GM12878 (cell line): ENCODE data around the gene AP5Z1. TPM values are rescaled to one million over a fixed set of nuclear protein-coding genes. Genes with fewer than 3 reads are reported as not detected.

Source experiments
- BRCA1 ChIP-seq: IDR thresholded peaks from 2 replicates; pipeline ENCODE4 v1.6.1; 2011; ENCODE audit warnings: low read depth, low read length, improper control_type of control experiment
- EED ChIP-seq: sonication (generic); IDR thresholded peaks from 2 replicates; pipeline ENCODE4 v1.6.1; 2016; ENCODE audit warnings: antibody characterized with exemption, low read depth
- EGR1 ChIP-seq, 2 experiments: IDR thresholded peaks; 1 replicate in 1 of 2; 2 replicates in 1 of 2; pipeline ENCODE4 v1.6.1; 2011 to 2012; ENCODE audit warnings: low read depth in 2 of 2, low read length in 2 of 2, borderline replicate concordance in 1 of 2, mild to moderate bottlenecking in 1 of 2, moderate library complexity in 1 of 2
- ETV6 ChIP-seq, 2 experiments: fragments of 450-650 bp in 1 of 2; IDR thresholded peaks in 1 of 2; conservative IDR thresholded peaks in 1 of 2; 2 replicates each; pipeline ENCODE4 v1.6.1; 2014; ENCODE audit warnings: antibody characterized with exemption in 1 of 2, borderline replicate concordance in 1 of 2, low read depth in 1 of 2, mild to moderate bottlenecking in 1 of 2, moderate library complexity in 1 of 2
- FOXM1 ChIP-seq: IDR thresholded peaks from 2 replicates; pipeline ENCODE4 v1.6.1; 2012; ENCODE audit warnings: low read depth, mild to moderate bottlenecking, inconsistent platforms, low read length, moderate library complexity
- GATAD2B ChIP-seq: fragments of 450-650 bp; conservative IDR thresholded peaks from 2 replicates; pipeline ENCODE4 v1.6.1; 2017; ENCODE audit warnings: low read depth, mild to moderate bottlenecking, moderate library complexity
- HDGF ChIP-seq: fragments of 450-650 bp; IDR thresholded peaks from 2 replicates; pipeline ENCODE4 v1.6.1; 2016; ENCODE audit warnings: antibody characterized with exemption
- POLR2A ChIP-seq: IDR thresholded peaks from 2 replicates; pipeline ENCODE4 v1.6.1; 2011; ENCODE audit warnings: low read depth, mild to moderate bottlenecking, low read length
- RAD51 ChIP-seq: fragments of 450-650 bp; IDR thresholded peaks from 2 replicates; pipeline ENCODE4 v1.6.1; 2016; ENCODE audit warnings: moderate library complexity, mild to moderate bottlenecking, inconsistent platforms
- RUNX3 ChIP-seq: IDR thresholded peaks from 2 replicates; pipeline ENCODE4 v1.6.1; 2012; ENCODE audit warnings: low read length, inconsistent platforms
- TCF12 ChIP-seq: IDR thresholded peaks from 2 replicates; pipeline ENCODE4 v1.6.1; 2011; ENCODE audit warnings: low read depth, mild to moderate bottlenecking, low read length
- ZBED1 ChIP-seq: IDR thresholded peaks from 2 replicates; pipeline ENCODE4 v1.6.1; 2016; ENCODE audit warnings: borderline replicate concordance
- ZNF24 ChIP-seq: fragments of 450-650 bp; IDR thresholded peaks from 2 replicates; pipeline ENCODE4 v1.6.1; 2017; ENCODE audit warnings: antibody characterized with exemption, mild to moderate bottlenecking
- ZNF622 ChIP-seq: fragments of 450-650 bp; IDR thresholded peaks from 2 replicates; pipeline ENCODE4 v1.6.1; 2017; ENCODE audit warnings: mild to moderate bottlenecking, inconsistent platforms
- polyA plus RNA-seq, 11 experiments: library from polyadenylated mRNA; depleted of rRNA in 4 of 11; unstranded in 6 of 11; stranded (reverse) in 5 of 11; fragments of >200 nt; fragmentation: Nextera tagmentation in 4 of 11; fragmentation: Illumina TruSeq in 1 of 11; extraction: Ambion mirVana in 4 of 11; extraction: Trizol in 1 of 11; gene quantifications; 1 replicate in 1 of 11; 2 replicates in 10 of 11; pipeline versions ENCODE4 v1.2.1 to v1.2.3, GENCODE V29; 2011 to 2016; ENCODE audit warnings: inconsistent platforms in 2 of 11, missing spikeins in 2 of 11, low read depth in 1 of 11
- total RNA-seq, 4 experiments: library from RNA; depleted of rRNA in 3 of 4; stranded (reverse); fragments of >200 nt in 3 of 4; fragmentation: Illumina TruSeq in 1 of 4; extraction: Trizol in 1 of 4; gene quantifications; 2 replicates each; pipeline versions ENCODE4 v1.2.1 to v1.2.3, GENCODE V29; 2013 to 2021
- TF ChIP-seq, protein P1 (sequence below): fragments of 450-650 bp; IDR thresholded peaks from 2 replicates; pipeline ENCODE4 v1.6.1; 2017; ENCODE audit warnings: mild to moderate bottlenecking, low read depth, inconsistent platforms; ENCODE audit not compliant: poor library complexity, severe bottlenecking
- TF ChIP-seq, protein P2 (sequence below): fragments of 450-650 bp; formaldehyde crosslinking; IDR thresholded peaks from 2 replicates; pipeline ENCODE4 v1.4.0; 2020; ENCODE audit warnings: mild to moderate bottlenecking, moderate library complexity
- TF ChIP-seq, protein P3 (sequence below): IDR thresholded peaks from 2 replicates; pipeline ENCODE4 v1.6.1; 2011; ENCODE audit warnings: mild to moderate bottlenecking, low read depth, low read length, moderate library complexity; ENCODE audit not compliant: insufficient replicate concordance
- TF ChIP-seq, protein P4 (sequence below): fragments of 450-650 bp; IDR thresholded peaks from 2 replicates; pipeline ENCODE4 v1.6.1; 2017; ENCODE audit warnings: antibody characterized with exemption, mild to moderate bottlenecking, moderate library complexity

The AP5Z1 gene
- total and polyA plus RNA-seq, 10 of the 15 experiments (the other 5 are each of a cell fraction or from before 2014, with no cell fraction given): 0.37 to 43.4 (median 19.4) TPM

DNA sequence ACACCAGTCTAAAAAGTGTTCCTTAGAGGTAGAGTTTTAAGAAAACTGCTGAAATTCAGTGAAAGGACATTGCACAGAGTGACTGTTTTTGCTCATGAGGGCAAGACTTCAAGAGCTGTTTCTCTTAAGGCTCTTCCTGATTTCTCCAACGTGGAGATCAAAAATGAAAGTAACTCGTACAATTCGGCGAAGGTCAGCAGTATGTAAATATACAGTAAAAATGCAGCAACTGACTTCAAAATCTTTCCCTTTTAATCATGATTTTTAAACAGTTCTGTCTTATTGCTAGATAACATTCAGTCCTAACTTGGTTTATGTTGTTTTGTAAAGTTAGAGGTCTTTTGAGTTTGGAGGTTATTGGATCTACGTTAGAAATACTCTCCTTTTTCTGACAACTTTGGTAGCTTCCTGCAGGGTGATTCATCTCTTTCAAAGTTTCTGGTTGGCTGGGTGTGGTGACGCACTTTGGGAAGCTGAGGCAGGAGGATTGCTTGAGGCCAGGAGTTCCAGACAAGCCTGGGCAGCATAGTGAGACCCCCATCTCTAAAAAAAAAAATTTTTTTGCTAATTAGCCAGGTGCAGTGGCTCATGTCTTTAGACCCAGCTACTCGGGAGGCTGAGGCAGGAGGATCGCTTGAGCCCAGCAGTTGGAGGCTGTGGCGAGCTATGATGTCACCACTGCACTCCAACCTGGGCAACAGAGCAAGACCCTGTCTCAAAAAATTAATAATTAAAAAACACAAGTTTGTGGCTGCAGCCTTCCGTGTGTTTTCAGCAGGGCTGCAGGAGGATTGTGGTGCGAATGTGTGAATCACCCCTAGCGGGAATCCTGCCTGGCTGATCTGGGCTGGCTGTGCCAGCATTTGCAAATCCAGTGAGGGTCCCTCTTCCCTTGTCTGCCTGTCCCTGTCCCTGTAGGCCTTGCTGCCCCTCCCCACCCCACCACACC lies 29.2 kb upstream of the AP5Z1 start (continued):
- TF ChIP-seq, protein P1, sequence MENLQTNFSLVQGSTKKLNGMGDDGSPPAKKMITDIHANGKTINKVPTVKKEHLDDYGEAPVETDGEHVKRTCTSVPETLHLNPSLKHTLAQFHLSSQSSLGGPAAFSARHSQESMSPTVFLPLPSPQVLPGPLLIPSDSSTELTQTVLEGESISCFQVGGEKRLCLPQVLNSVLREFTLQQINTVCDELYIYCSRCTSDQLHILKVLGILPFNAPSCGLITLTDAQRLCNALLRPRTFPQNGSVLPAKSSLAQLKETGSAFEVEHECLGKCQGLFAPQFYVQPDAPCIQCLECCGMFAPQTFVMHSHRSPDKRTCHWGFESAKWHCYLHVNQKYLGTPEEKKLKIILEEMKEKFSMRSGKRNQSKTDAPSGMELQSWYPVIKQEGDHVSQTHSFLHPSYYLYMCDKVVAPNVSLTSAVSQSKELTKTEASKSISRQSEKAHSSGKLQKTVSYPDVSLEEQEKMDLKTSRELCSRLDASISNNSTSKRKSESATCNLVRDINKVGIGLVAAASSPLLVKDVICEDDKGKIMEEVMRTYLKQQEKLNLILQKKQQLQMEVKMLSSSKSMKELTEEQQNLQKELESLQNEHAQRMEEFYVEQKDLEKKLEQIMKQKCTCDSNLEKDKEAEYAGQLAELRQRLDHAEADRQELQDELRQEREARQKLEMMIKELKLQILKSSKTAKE: peak; percentile 40
- TF ChIP-seq ETV6 (conservative IDR thresholded peaks at IDR 0.05 in 1 of 2, IDR thresholded peaks at IDR 0.05 in 1 of 2; ENCODE audit: borderline replicate concordance in 1 of 2, low read depth in 1 of 2): no peak
- TF ChIP-seq EGR1 (IDR thresholded peaks at IDR 0.05; ENCODE audit: borderline replicate concordance in 1 of 2, low read depth in 2 of 2, low read length in 2 of 2): no peak
- TF ChIP-seq, protein P2, sequence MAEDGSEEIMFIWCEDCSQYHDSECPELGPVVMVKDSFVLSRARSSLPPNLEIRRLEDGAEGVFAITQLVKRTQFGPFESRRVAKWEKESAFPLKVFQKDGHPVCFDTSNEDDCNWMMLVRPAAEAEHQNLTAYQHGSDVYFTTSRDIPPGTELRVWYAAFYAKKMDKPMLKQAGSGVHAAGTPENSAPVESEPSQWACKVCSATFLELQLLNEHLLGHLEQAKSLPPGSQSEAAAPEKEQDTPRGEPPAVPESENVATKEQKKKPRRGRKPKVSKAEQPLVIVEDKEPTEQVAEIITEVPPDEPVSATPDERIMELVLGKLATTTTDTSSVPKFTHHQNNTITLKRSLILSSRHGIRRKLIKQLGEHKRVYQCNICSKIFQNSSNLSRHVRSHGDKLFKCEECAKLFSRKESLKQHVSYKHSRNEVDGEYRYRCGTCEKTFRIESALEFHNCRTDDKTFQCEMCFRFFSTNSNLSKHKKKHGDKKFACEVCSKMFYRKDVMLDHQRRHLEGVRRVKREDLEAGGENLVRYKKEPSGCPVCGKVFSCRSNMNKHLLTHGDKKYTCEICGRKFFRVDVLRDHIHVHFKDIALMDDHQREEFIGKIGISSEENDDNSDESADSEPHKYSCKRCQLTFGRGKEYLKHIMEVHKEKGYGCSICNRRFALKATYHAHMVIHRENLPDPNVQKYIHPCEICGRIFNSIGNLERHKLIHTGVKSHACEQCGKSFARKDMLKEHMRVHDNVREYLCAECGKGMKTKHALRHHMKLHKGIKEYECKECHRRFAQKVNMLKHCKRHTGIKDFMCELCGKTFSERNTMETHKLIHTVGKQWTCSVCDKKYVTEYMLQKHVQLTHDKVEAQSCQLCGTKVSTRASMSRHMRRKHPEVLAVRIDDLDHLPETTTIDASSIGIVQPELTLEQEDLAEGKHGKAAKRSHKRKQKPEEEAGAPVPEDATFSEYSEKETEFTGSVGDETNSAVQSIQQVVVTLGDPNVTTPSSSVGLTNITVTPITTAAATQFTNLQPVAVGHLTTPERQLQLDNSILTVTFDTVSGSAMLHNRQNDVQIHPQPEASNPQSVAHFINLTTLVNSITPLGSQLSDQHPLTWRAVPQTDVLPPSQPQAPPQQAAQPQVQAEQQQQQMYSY (CRISPR knock-in tag): no peak
- TF ChIP-seq GATAD2B: no peak
- no peak for TF ChIP-seq ZNF622
- TF ChIP-seq TCF12: no peak
- no peak for TF ChIP-seq HDGF
- TF ChIP-seq, protein P3, sequence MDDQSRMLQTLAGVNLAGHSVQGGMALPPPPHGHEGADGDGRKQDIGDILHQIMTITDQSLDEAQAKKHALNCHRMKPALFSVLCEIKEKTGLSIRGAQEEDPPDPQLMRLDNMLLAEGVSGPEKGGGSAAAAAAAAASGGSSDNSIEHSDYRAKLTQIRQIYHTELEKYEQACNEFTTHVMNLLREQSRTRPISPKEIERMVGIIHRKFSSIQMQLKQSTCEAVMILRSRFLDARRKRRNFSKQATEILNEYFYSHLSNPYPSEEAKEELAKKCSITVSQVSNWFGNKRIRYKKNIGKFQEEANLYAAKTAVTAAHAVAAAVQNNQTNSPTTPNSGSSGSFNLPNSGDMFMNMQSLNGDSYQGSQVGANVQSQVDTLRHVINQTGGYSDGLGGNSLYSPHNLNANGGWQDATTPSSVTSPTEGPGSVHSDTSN: no peak
- 0 out of 2 replicates have a peak, but pooled peaks have one; percentile 16 for TF ChIP-seq RUNX3
- no peak for TF ChIP-seq POLR2A
- TF ChIP-seq RAD51: no peak
- no peak for TF ChIP-seq ZNF24
- peak; percentile 8; the same call in 1 of the 2 replicates for TF ChIP-seq EED
- no peak for TF ChIP-seq FOXM1
- no peak for TF ChIP-seq BRCA1
- no peak for TF ChIP-seq ZBED1
- TF ChIP-seq, protein P4, sequence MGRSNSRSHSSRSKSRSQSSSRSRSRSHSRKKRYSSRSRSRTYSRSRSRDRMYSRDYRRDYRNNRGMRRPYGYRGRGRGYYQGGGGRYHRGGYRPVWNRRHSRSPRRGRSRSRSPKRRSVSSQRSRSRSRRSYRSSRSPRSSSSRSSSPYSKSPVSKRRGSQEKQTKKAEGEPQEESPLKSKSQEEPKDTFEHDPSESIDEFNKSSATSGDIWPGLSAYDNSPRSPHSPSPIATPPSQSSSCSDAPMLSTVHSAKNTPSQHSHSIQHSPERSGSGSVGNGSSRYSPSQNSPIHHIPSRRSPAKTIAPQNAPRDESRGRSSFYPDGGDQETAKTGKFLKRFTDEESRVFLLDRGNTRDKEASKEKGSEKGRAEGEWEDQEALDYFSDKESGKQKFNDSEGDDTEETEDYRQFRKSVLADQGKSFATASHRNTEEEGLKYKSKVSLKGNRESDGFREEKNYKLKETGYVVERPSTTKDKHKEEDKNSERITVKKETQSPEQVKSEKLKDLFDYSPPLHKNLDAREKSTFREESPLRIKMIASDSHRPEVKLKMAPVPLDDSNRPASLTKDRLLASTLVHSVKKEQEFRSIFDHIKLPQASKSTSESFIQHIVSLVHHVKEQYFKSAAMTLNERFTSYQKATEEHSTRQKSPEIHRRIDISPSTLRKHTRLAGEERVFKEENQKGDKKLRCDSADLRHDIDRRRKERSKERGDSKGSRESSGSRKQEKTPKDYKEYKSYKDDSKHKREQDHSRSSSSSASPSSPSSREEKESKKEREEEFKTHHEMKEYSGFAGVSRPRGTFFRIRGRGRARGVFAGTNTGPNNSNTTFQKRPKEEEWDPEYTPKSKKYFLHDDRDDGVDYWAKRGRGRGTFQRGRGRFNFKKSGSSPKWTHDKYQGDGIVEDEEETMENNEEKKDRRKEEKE: no peak; the same call in 1 of the 2 replicates
